ENCODE results near the gene LRCH1.
A peak's percentile ranks its signal among the peaks of the same experiment; 100 is the strongest.

Gene LRCH1

GRCh38 chr13:46736541-46737310, 183.8 kb downstream of the LRCH1 start:
- H3K36me3 ChIP-seq (ENCODE audit: control insufficient read depth in 4 of 4, insufficient read depth in 4 of 4, low read length in 3 of 4), result peaks cover 2 to 31% (median 12%) of the 10 kb centered on the region in 4 experiments
- peak overlapping the region in 1 of 2 experiments; percentile 35 for H3K27ac ChIP-seq (ENCODE audit: insufficient read depth in 1 of 2, low read depth in 1 of 2, low read length in 2 of 2, poor library complexity in 1 of 2, severe bottlenecking in 2 of 2)
- WGBS (ENCODE audit: insufficient coverage), result 0% methylated on average over 1 of the region's 2 CpGs
- H3K4me1 ChIP-seq (ENCODE audit: control extremely low read depth in 1 of 4, control insufficient read depth in 4 of 4, insufficient read depth in 4 of 4, low read length in 3 of 4), result peaks cover 14 to 35% (median 28%) of the 10 kb centered on the region in 4 experiments
- H3K4me3 ChIP-seq (ENCODE audit: control insufficient read depth in 1 of 7, extremely low read depth in 1 of 7, insufficient read depth in 4 of 7, low read depth in 2 of 7, low read length in 6 of 7), result peak overlapping the region in 1 of 7 experiments; percentile 8
- POLR2A ChIA-PET, result interaction anchor here (0.6 to 0.9 kb wide), 2 partner anchors 15 to 21 kb away, joined by 3 to 5 read pairs; no protein-coding TSS in a partner anchor
- CTCF ChIA-PET, result interaction anchor here (0.7 kb wide), 1 partner anchor 9 kb away, joined by 3 read pairs; no protein-coding TSS in a partner anchor
- no peaks in the 10 kb centered on the region for H3K27me3 ChIP-seq (replicated peaks in 2 of 5; ENCODE audit: control insufficient read depth in 4 of 5, insufficient read depth in 5 of 5, low read length in 4 of 5)
- H3K9me3 ChIP-seq (ENCODE audit: control extremely low read depth in 1 of 5, control insufficient read depth in 4 of 5, insufficient read depth in 2 of 5, low read depth in 1 of 5, low read length in 4 of 5), result no peaks in the 10 kb centered on the region
- peak; percentile 65 to 97 (median 91) for DNase-seq

GRCh38 chr13:46738055-46738454, 185.1 kb downstream of the LRCH1 start:
- DNase-seq, result no peak

GRCh38 chr13:46738766-46739165, 185.8 kb downstream of the LRCH1 start:
- H3K4me3 ChIP-seq (ENCODE audit: control insufficient read depth in 1 of 7, extremely low read depth in 1 of 7, insufficient read depth in 4 of 7, low read depth in 2 of 7, low read length in 6 of 7), result no peak overlapping the region
- DNase-seq, result no peak
- no peak overlapping the region for H3K27ac ChIP-seq (ENCODE audit: insufficient read depth in 1 of 2, low read depth in 1 of 2, low read length in 2 of 2, poor library complexity in 1 of 2, severe bottlenecking in 2 of 2)
- no peaks in the 10 kb centered on the region for H3K27me3 ChIP-seq (replicated peaks in 2 of 5; ENCODE audit: control insufficient read depth in 4 of 5, insufficient read depth in 5 of 5, low read length in 4 of 5)
- peaks cover 4 to 28% (median 12%) of the 10 kb centered on the region in 4 experiments for H3K36me3 ChIP-seq (ENCODE audit: control insufficient read depth in 4 of 4, insufficient read depth in 4 of 4, low read length in 3 of 4)
- no peaks in the 10 kb centered on the region for H3K9me3 ChIP-seq (ENCODE audit: control extremely low read depth in 1 of 5, control insufficient read depth in 4 of 5, insufficient read depth in 2 of 5, low read depth in 1 of 5, low read length in 4 of 5)
- POLR2A ChIA-PET, result interaction anchor here (0.6 kb wide), 1 partner anchor 11 kb away, joined by 5 read pairs; no protein-coding TSS in a partner anchor
- WGBS (ENCODE audit: insufficient coverage), result no CpG with 5 or more reads among the region's 1 CpG
- peaks cover 14 to 41% (median 30%) of the 10 kb centered on the region in 4 experiments for H3K4me1 ChIP-seq (ENCODE audit: control extremely low read depth in 1 of 4, control insufficient read depth in 4 of 4, insufficient read depth in 4 of 4, low read length in 3 of 4)
- CTCF ChIA-PET, result interaction anchor here (0.6 to 1.6 kb wide), 4 partner anchors 11 to 1116 kb away, joined by 3 read pairs; no protein-coding TSS in a partner anchor

More at GRCh38 chr13:46738055-46738454, 185.1 kb downstream of the LRCH1 start:
- Histone ChIP-seq H3K4me3 (ENCODE audit: control insufficient read depth in 1 of 7, extremely low read depth in 1 of 7, insufficient read depth in 4 of 7, low read depth in 2 of 7, low read length in 6 of 7) (no peak overlapping the region), H3K27ac (ENCODE audit: insufficient read depth in 1 of 2, low read depth in 1 of 2, low read length in 2 of 2, poor library complexity in 1 of 2, severe bottlenecking in 2 of 2) (no peak overlapping the region), H3K9me3 (ENCODE audit: control extremely low read depth in 1 of 5, control insufficient read depth in 4 of 5, insufficient read depth in 2 of 5, low read depth in 1 of 5, low read length in 4 of 5) (no peaks in the 10 kb centered on the region), H3K4me1 (ENCODE audit: control extremely low read depth in 1 of 4, control insufficient read depth in 4 of 4, insufficient read depth in 4 of 4, low read length in 3 of 4) (peaks cover 14 to 36% (median 29%) of the 10 kb centered on the region in 4 experiments), H3K27me3 (replicated peaks in 2 of 5; ENCODE audit: control insufficient read depth in 4 of 5, insufficient read depth in 5 of 5, low read length in 4 of 5) (no peaks in the 10 kb centered on the region), H3K36me3 (ENCODE audit: control insufficient read depth in 4 of 4, insufficient read depth in 4 of 4, low read length in 3 of 4) (peaks cover 4 to 30% (median 11%) of the 10 kb centered on the region in 4 experiments)
- no CpG with 5 or more reads among the region's 2 CpGs for WGBS (ENCODE audit: insufficient coverage)
- ChIA-PET POLR2A (interaction anchor here (0.6 kb wide), 1 partner anchor 11 kb away, joined by 5 read pairs; no protein-coding TSS in a partner anchor), CTCF (interaction anchor here (1.4 to 1.6 kb wide), 2 partner anchors 14 to 27 kb away, joined by 3 read pairs; no protein-coding TSS in a partner anchor)

GRCh38 chr13:46739447-46740098, 186.6 kb downstream of the LRCH1 start:
- Histone ChIP-seq H3K27me3 (replicated peaks in 2 of 5; ENCODE audit: control insufficient read depth in 4 of 5, insufficient read depth in 5 of 5, low read length in 4 of 5) (no peaks in the 10 kb centered on the region), H3K4me1 (ENCODE audit: control extremely low read depth in 1 of 4, control insufficient read depth in 4 of 4, insufficient read depth in 4 of 4, low read length in 3 of 4) (peaks cover 14 to 41% (median 30%) of the 10 kb centered on the region in 4 experiments), H3K4me3 (ENCODE audit: control insufficient read depth in 1 of 7, extremely low read depth in 1 of 7, insufficient read depth in 4 of 7, low read depth in 2 of 7, low read length in 6 of 7) (no peak overlapping the region), H3K9me3 (ENCODE audit: control extremely low read depth in 1 of 5, control insufficient read depth in 4 of 5, insufficient read depth in 2 of 5, low read depth in 1 of 5, low read length in 4 of 5) (no peaks in the 10 kb centered on the region), H3K36me3 (ENCODE audit: control insufficient read depth in 4 of 4, insufficient read depth in 4 of 4, low read length in 3 of 4) (peaks cover 4 to 31% (median 17%) of the 10 kb centered on the region in 4 experiments), H3K27ac (ENCODE audit: insufficient read depth in 1 of 2, low read depth in 1 of 2, low read length in 2 of 2, poor library complexity in 1 of 2, severe bottlenecking in 2 of 2) (no peak overlapping the region)
- ChIA-PET CTCF (interaction anchor here (0.9 to 1.4 kb wide), 2 partner anchors 12 to 25 kb away, joined by 3 read pairs; no protein-coding TSS in a partner anchor), POLR2A (no interaction called here)
- 100% methylated on average over 2 of the region's 4 CpGs for WGBS (ENCODE audit: insufficient coverage)
- no peak for DNase-seq

GRCh38 chr13:46743191-46743590, 190.2 kb downstream of the LRCH1 start:
- H3K27ac ChIP-seq (ENCODE audit: insufficient read depth in 1 of 2, low read depth in 1 of 2, low read length in 2 of 2, poor library complexity in 1 of 2, severe bottlenecking in 2 of 2), result no peak overlapping the region

GRCh38 chr13:46745062-46745461, 192.1 kb downstream of the LRCH1 start:
- Histone ChIP-seq H3K27ac (ENCODE audit: insufficient read depth in 1 of 2, low read depth in 1 of 2, low read length in 2 of 2, poor library complexity in 1 of 2, severe bottlenecking in 2 of 2) (no peak overlapping the region), H3K27me3 (replicated peaks in 2 of 5; ENCODE audit: control insufficient read depth in 4 of 5, insufficient read depth in 5 of 5, low read length in 4 of 5) (no peaks in the 10 kb centered on the region), H3K4me3 (ENCODE audit: control insufficient read depth in 1 of 7, extremely low read depth in 1 of 7, insufficient read depth in 4 of 7, low read depth in 2 of 7, low read length in 6 of 7) (no peak overlapping the region), H3K36me3 (ENCODE audit: control insufficient read depth in 4 of 4, insufficient read depth in 4 of 4, low read length in 3 of 4) (peaks cover 12 to 61% (median 40%) of the 10 kb centered on the region in 4 experiments), H3K9me3 (ENCODE audit: control extremely low read depth in 1 of 5, control insufficient read depth in 4 of 5, insufficient read depth in 2 of 5, low read depth in 1 of 5, low read length in 4 of 5) (peaks cover 0 to 10% (median 3%) of the 10 kb centered on the region in 5 experiments), H3K4me1 (ENCODE audit: control extremely low read depth in 1 of 4, control insufficient read depth in 4 of 4, insufficient read depth in 4 of 4, low read length in 3 of 4) (peaks cover 0 to 16% (median 7%) of the 10 kb centered on the region in 4 experiments)
- CTCF ChIA-PET, result interaction anchor here (1.4 kb wide), 1 partner anchor 21 kb away, joined by 4 read pairs; no protein-coding TSS in a partner anchor
- no peak for DNase-seq
- POLR2A ChIA-PET, result no interaction called here
- WGBS (ENCODE audit: insufficient coverage), result 100% methylated on average over 4 of the region's 4 CpGs

More at GRCh38 chr13:46743191-46743590, 190.2 kb downstream of the LRCH1 start:
- no peak for DNase-seq
- ChIA-PET POLR2A (no interaction called here), CTCF (no interaction called here)
- Histone ChIP-seq H3K4me3 (ENCODE audit: control insufficient read depth in 1 of 7, extremely low read depth in 1 of 7, insufficient read depth in 4 of 7, low read depth in 2 of 7, low read length in 6 of 7) (no peak overlapping the region), H3K27me3 (replicated peaks in 2 of 5; ENCODE audit: control insufficient read depth in 4 of 5, insufficient read depth in 5 of 5, low read length in 4 of 5) (no peaks in the 10 kb centered on the region), H3K4me1 (ENCODE audit: control extremely low read depth in 1 of 4, control insufficient read depth in 4 of 4, insufficient read depth in 4 of 4, low read length in 3 of 4) (peaks cover 0 to 14% (median 5%) of the 10 kb centered on the region in 4 experiments), H3K36me3 (ENCODE audit: control insufficient read depth in 4 of 4, insufficient read depth in 4 of 4, low read length in 3 of 4) (peaks cover 12 to 57% (median 36%) of the 10 kb centered on the region in 4 experiments), H3K9me3 (ENCODE audit: control extremely low read depth in 1 of 5, control insufficient read depth in 4 of 5, insufficient read depth in 2 of 5, low read depth in 1 of 5, low read length in 4 of 5) (peaks cover 0 to 10% (median 3%) of the 10 kb centered on the region in 5 experiments)
- WGBS (ENCODE audit: insufficient coverage), result 100% methylated on average over 1 of the region's 2 CpGs

Data from common myeloid progenitor, CD34-positive (primary cell).